HUES64 (cell line): ENCODE results near the gene CRTC3.

ENCODE experiments used
- H3K27ac ChIP-seq: 2 replicates; pipeline ENCODE4 v1.7.0; 2013; ENCODE audit warnings: low read depth, low read length, inconsistent platforms
- H3K27me3 ChIP-seq: 2 replicates; pipeline ENCODE4 v1.6.1; 2013; ENCODE audit warnings: mild to moderate bottlenecking, low read length; ENCODE audit not compliant: insufficient read depth
- H3K36me3 ChIP-seq: 2 replicates; pipeline ENCODE4 v1.6.1; 2013; ENCODE audit warnings: mild to moderate bottlenecking, low read length; ENCODE audit not compliant: insufficient read depth
- H3K4me1 ChIP-seq: 2 replicates; pipeline ENCODE4 v1.6.1; 2013; ENCODE audit warnings: mild to moderate bottlenecking, low read length, moderate library complexity; ENCODE audit not compliant: insufficient read depth
- H3K4me3 ChIP-seq: 2 replicates; pipeline ENCODE4 v1.5.1; 2013; ENCODE audit warnings: mild to moderate bottlenecking, low read length, moderate library complexity
- H3K9ac ChIP-seq: 2 replicates; pipeline ENCODE4 v1.6.1; 2013; ENCODE audit warnings: mild to moderate bottlenecking, low read depth, low read length
- H3K9me3 ChIP-seq: 2 replicates; pipeline ENCODE4 v1.6.1; 2013; ENCODE audit warnings: low read depth, low read length; ENCODE audit not compliant: insufficient read depth
- WGBS: fragments of 150-250, 120-280 bp; methylation state at CpG from one replicate; pipeline ENCODE4 v1.1.7; 2013; ENCODE audit warnings: missing lambda C conversion rate; 5-methylcytosine and 5-hydroxymethylcytosine counted together

The CRTC3 gene

DNA sequence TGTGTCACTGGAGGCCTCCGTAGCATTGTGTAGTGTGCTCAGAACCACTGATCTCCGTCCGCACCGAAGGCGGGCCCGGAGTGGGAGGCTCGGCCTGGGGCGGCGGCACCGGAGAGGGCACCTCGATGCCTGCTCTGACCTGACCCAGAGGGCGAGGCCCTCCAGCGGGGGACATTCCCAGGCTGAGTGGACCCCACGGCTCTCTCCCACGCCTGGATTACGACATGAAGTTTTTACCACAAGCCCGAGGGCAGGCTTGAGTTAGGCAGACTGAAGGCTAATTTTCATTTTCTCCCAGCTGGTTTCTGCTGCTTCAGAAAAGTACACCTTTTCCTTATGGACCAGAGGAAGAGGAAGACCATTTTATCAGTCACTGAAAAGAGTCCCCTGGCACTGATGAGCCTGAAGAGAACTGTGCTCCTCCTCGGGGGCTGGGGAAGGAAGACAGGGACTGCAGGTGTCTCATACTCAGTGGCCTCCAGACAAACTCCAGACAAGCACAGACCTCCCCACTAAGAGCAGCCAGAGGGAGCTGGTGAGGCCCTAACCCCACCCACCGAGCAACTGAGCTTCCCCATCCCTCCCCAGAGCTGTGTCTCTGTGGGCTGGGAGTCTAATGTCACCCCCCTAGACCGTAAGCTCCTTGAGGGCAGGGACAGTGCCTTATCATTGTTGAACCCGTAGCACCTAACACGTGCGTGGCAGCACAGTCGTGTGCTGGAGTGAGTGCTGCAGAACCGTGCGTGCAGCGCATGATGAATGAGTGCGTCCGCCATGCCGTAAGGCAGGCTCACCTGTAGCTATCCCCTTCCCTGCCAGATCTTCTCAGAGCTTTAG is 113.0 kb downstream of the CRTC3 start:
- H3K4me3 ChIP-seq, result no peak overlapping the region
- WGBS, result 94% methylated on average over 30 of the region's 30 CpGs

GRCh38 chr15:90643301-90643632 is 113.5 kb downstream of the CRTC3 start:
- H3K4me1 ChIP-seq, result peaks cover 2% of the 10 kb centered on the region
- no peaks in the 10 kb centered on the region for H3K9me3 ChIP-seq
- no peaks in the 10 kb centered on the region for H3K27me3 ChIP-seq
- H3K9ac ChIP-seq, result no peak overlapping the region
- WGBS, result 92% methylated on average over 6 of the region's 7 CpGs
- H3K36me3 ChIP-seq, result no peaks in the 10 kb centered on the region
- H3K4me3 ChIP-seq, result no peak overlapping the region
- H3K27ac ChIP-seq, result no peak overlapping the region

More for the DNA sequence above, 113.0 kb downstream of the CRTC3 start:
- Histone ChIP-seq H3K27me3 (no peaks in the 10 kb centered on the region), H3K36me3 (no peaks in the 10 kb centered on the region), H3K27ac (no peak overlapping the region), H3K9me3 (no peaks in the 10 kb centered on the region), H3K4me1 (no peaks in the 10 kb centered on the region), H3K9ac (no peak overlapping the region)

GRCh38 chr15:90644526-90644925 is 114.8 kb downstream of the CRTC3 start:
- H3K27ac ChIP-seq, result no peak overlapping the region
- no peaks in the 10 kb centered on the region for H3K27me3 ChIP-seq
- H3K36me3 ChIP-seq, result no peaks in the 10 kb centered on the region
- H3K4me3 ChIP-seq, result no peak overlapping the region
- no peaks in the 10 kb centered on the region for H3K9me3 ChIP-seq
- 92% methylated on average over 8 of the region's 8 CpGs for WGBS
- no peak overlapping the region for H3K9ac ChIP-seq
- peaks cover 7% of the 10 kb centered on the region for H3K4me1 ChIP-seq

- no peaks in the 10 kb centered on the region for H3K36me3 ChIP-seq
- no peaks in the 10 kb centered on the region for H3K27me3 ChIP-seq
- 90% methylated on average over 9 of the region's 9 CpGs for WGBS
- H3K9ac ChIP-seq, result no peak overlapping the region
- H3K4me3 ChIP-seq, result no peak overlapping the region
- no peak overlapping the region for H3K27ac ChIP-seq
- peaks cover 7% of the 10 kb centered on the region for H3K4me1 ChIP-seq
- H3K9me3 ChIP-seq, result no peaks in the 10 kb centered on the region
Measured at GRCh38 chr15:90644952-90645725, 115.4 kb downstream of the CRTC3 start.

- WGBS, result 90% methylated on average over 23 of the region's 23 CpGs
- Histone ChIP-seq H3K4me1 (peaks cover 7% of the 10 kb centered on the region), H3K4me3 (no peak overlapping the region), H3K36me3 (no peaks in the 10 kb centered on the region), H3K27ac (no peak overlapping the region), H3K9ac (no peak overlapping the region), H3K9me3 (no peaks in the 10 kb centered on the region), H3K27me3 (no peaks in the 10 kb centered on the region)
Measured at GRCh38 chr15:90645873-90646575, 116.3 kb downstream of the CRTC3 start.

DNA sequence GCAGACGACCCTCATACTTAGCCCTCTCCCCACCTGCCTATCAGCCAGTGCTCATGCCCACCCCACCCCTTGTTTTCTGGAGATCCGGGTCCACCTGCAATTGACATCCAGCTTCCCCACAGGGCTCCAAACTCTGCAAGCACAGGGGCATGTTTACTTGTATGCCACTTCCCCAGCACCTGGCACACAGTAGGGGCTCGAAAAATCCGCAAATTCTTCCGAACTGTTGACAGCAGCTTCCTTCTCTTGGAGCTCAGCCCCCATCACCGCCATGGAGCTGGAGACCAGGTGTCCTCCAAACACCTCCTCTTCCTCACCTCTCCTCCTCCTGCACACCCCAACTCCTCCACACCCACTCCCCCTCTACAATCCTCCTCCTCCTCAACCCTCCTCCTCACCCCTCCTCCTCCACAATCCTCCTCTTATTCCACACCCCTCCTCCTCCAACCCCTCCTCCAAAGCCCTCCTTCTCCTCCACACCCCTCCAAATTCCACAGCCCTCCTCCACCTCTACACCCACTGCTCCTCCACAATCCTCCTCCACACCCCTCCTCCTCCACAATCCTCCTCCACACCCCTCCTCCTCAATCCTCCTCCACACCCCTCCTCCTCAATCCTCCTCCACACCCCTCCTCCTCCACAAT is 117.1 kb downstream of the CRTC3 start:
- Histone ChIP-seq H3K27ac (no peak overlapping the region), H3K9ac (no peak overlapping the region), H3K4me3 (no peak overlapping the region), H3K9me3 (no peaks in the 10 kb centered on the region), H3K27me3 (no peaks in the 10 kb centered on the region), H3K4me1 (peaks cover 7% of the 10 kb centered on the region), H3K36me3 (no peaks in the 10 kb centered on the region)
- WGBS, result 77% methylated on average over 6 of the region's 6 CpGs

DNA sequence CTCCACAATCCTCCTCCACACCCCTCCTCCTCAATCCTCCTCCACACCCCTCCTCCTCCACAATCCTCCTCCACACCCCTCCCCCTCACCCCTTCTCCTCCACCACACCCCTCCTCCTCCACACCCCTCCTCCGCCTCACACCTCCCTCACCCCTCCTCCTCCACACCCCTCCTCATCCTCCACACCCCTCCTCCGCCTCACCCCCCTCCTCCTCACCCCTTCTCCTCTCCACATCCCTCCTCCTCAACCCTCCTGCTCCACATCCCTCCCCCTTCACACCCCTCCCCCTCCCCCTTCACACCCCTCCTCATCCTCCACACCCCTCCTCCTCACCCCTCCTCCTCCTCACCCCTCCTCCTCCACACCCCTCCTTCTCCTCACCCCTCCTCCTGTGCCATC is 117.6 kb downstream of the CRTC3 start:
- Histone ChIP-seq H3K36me3 (no peaks in the 10 kb centered on the region), H3K9me3 (no peaks in the 10 kb centered on the region), H3K27me3 (no peaks in the 10 kb centered on the region), H3K27ac (no peak overlapping the region), H3K9ac (no peak overlapping the region), H3K4me3 (no peak overlapping the region), H3K4me1 (peaks cover 7% of the 10 kb centered on the region)
- 63% methylated on average over 2 of the region's 2 CpGs for WGBS

GRCh38 chr15:90648137-90649070 is 118.7 kb downstream of the CRTC3 start:
- H3K36me3 ChIP-seq, result no peaks in the 10 kb centered on the region
- WGBS, result 80% methylated on average over 14 of the region's 14 CpGs
- H3K9ac ChIP-seq, result no peak overlapping the region
- H3K27ac ChIP-seq, result no peak overlapping the region
- no peaks in the 10 kb centered on the region for H3K27me3 ChIP-seq
- H3K4me1 ChIP-seq, result peaks cover 7% of the 10 kb centered on the region
- H3K4me3 ChIP-seq, result no peak overlapping the region
- H3K9me3 ChIP-seq, result no peaks in the 10 kb centered on the region

DNA sequence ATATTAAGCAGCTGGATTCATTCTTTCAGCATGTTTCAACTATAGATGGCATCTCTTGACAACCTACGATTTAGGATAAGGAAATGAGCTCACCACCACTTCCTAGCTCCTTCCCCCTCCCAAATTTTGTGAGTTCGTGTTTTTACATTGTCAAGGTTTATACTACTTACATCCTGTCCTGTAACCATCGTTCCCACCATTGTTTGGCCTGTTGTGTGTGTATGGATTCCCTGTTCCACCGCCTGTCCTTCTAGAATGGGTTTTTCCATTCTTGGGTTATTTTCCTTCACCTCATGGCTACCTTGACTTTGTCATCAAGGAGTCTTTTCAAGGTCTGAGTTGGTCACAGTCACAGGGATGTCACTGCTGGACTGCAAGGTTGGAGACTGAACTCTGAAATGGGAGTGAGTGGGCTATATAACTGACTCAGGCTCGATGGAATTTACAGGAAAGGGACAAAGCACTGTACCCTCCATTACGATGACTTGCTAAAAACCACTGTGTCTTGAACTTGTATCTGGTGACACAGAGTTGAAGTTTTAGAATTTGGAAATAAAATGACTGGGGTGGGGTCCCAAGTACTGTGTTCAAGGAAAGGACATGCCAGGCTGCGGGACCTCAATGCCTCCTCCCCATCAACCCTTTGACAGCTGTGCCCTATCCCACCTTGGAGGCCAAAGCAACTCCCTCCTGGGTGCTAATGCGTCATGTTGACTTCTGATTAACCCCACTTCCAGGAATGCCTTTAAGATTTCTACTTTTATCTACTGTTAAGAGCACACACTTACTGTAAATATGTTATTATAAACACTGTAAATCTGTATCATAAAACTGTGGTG is 120.6 kb downstream of the CRTC3 start:
- H3K4me3 ChIP-seq, result no peak overlapping the region
- H3K9me3 ChIP-seq, result no peaks in the 10 kb centered on the region
- no peak overlapping the region for H3K27ac ChIP-seq
- H3K36me3 ChIP-seq, result no peaks in the 10 kb centered on the region
- WGBS, result 90% methylated on average over 8 of the region's 8 CpGs
- no peaks in the 10 kb centered on the region for H3K27me3 ChIP-seq
- H3K9ac ChIP-seq, result no peak overlapping the region
- peaks cover 7% of the 10 kb centered on the region for H3K4me1 ChIP-seq
